Lower leg skin (tissue), 3 donors: ENCODE measurements around the gene FBXL3.

Experiments
- POLR2A ChIP-seq, 2 donors: fragments of 450-650 bp; IDR thresholded peaks; one replicate each; pipeline ENCODE4 v1.6.1; 2016 to 2017; ENCODE audit warnings: antibody characterized with exemption in 2 of 2, mild to moderate bottlenecking in 1 of 2, moderate library complexity in 1 of 2
- TF ChIP-seq, protein P1 (sequence below), 3 donors: fragments of 450-650 bp; IDR thresholded peaks; one replicate each; pipeline ENCODE4 v1.5.1; 2016; ENCODE audit warnings: antibody characterized with exemption in 3 of 3, mild to moderate bottlenecking in 3 of 3, moderate library complexity in 2 of 3

GRCh38 chr13:77067519-77067918 is 40.6 kb upstream of the FBXL3 start:
- TF ChIP-seq POLR2A (IDR thresholded peaks at IDR 0.05) = no peak
- TF ChIP-seq, protein P1, sequence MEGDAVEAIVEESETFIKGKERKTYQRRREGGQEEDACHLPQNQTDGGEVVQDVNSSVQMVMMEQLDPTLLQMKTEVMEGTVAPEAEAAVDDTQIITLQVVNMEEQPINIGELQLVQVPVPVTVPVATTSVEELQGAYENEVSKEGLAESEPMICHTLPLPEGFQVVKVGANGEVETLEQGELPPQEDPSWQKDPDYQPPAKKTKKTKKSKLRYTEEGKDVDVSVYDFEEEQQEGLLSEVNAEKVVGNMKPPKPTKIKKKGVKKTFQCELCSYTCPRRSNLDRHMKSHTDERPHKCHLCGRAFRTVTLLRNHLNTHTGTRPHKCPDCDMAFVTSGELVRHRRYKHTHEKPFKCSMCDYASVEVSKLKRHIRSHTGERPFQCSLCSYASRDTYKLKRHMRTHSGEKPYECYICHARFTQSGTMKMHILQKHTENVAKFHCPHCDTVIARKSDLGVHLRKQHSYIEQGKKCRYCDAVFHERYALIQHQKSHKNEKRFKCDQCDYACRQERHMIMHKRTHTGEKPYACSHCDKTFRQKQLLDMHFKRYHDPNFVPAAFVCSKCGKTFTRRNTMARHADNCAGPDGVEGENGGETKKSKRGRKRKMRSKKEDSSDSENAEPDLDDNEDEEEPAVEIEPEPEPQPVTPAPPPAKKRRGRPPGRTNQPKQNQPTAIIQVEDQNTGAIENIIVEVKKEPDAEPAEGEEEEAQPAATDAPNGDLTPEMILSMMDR (IDR thresholded peaks at IDR 0.05) = no peak
